NCI-H2196 treated with DMSO at 0.1 percent for 48 hours (cell line): ENCODE measurements around the gene HPCAL1.

ENCODE experiments used
- DNase-seq: peaks from one replicate; lab custom pipeline; 2025; ENCODE audit not compliant: unreplicated experiment; lab: John Stamatoyannopoulos, UW

Gene HPCAL1

GRCh38 chr2:10269291-10269690 lies 33.4 kb upstream of the HPCAL1 start:
- no peak for DNase-seq

GRCh38 chr2:10269711-10270610 lies 32.7 kb upstream of the HPCAL1 start:
- DNase-seq = no peak

- DNase-seq = no peak
Measured at GRCh38 chr2:10271509-10271908, 31.2 kb upstream of the HPCAL1 start.

- DNase-seq = no peak
Measured at GRCh38 chr2:10271946-10272345, 30.8 kb upstream of the HPCAL1 start.

GRCh38 chr2:10272464-10272863 lies 30.2 kb upstream of the HPCAL1 start:
- no peak for DNase-seq

- no peak for DNase-seq
Measured at GRCh38 chr2:10273215-10274175, 29.2 kb upstream of the HPCAL1 start.

GRCh38 chr2:10274376-10274775 lies 28.3 kb upstream of the HPCAL1 start:
- DNase-seq = no peak

- no peak for DNase-seq
Measured at GRCh38 chr2:10274983-10275802, 27.5 kb upstream of the HPCAL1 start.

GRCh38 chr2:10276481-10277292 lies 26.0 kb upstream of the HPCAL1 start:
- DNase-seq = no peak

- DNase-seq = no peak
Measured at GRCh38 chr2:10277293-10278028, 25.2 kb upstream of the HPCAL1 start.

- DNase-seq = no peak
Measured at GRCh38 chr2:10278029-10278762, 24.5 kb upstream of the HPCAL1 start.

GRCh38 chr2:10278763-10279471 lies 23.8 kb upstream of the HPCAL1 start:
- no peak for DNase-seq

GRCh38 chr2:10279472-10279870 lies 23.2 kb upstream of the HPCAL1 start:
- DNase-seq = no peak

GRCh38 chr2:10279946-10280463 lies 22.7 kb upstream of the HPCAL1 start:
- DNase-seq = no peak

GRCh38 chr2:10281891-10282290 lies 20.8 kb upstream of the HPCAL1 start:
- DNase-seq = no peak

GRCh38 chr2:10282611-10283105 lies 20.0 kb upstream of the HPCAL1 start:
- DNase-seq = no peak
